ENCODE results near the gene LSM14B.

Gene LSM14B

GRCh38 chr20:62170536-62170935 lies 48.3 kb downstream of the LSM14B start:
- TF ChIP-seq CTCF (conservative IDR thresholded peaks at IDR 0.05) = no peak

GRCh38 chr20:62171245-62171644 lies 49.0 kb downstream of the LSM14B start:
- H3K27ac ChIP-seq = no peak overlapping the region
- TF ChIP-seq CTCF (conservative IDR thresholded peaks at IDR 0.05) = no peak

More at GRCh38 chr20:62170536-62170935, 48.3 kb downstream of the LSM14B start:
- no peak overlapping the region for H3K27ac ChIP-seq

- H3K27ac ChIP-seq = no peak overlapping the region
- no peak for TF ChIP-seq CTCF (conservative IDR thresholded peaks at IDR 0.05)
Observed at GRCh38 chr20:62172666-62173065, 50.4 kb downstream of the LSM14B start.

GRCh38 chr20:62174021-62174804 lies 51.9 kb downstream of the LSM14B start:
- TF ChIP-seq CTCF (conservative IDR thresholded peaks at IDR 0.05) = no peak
- H3K27ac ChIP-seq = no peak overlapping the region

- no peak overlapping the region for H3K27ac ChIP-seq
- TF ChIP-seq CTCF (conservative IDR thresholded peaks at IDR 0.05) = no peak
Observed at GRCh38 chr20:62174870-62175624, 52.8 kb downstream of the LSM14B start.

- no peak for TF ChIP-seq CTCF (conservative IDR thresholded peaks at IDR 0.05)
- H3K27ac ChIP-seq = no peak overlapping the region
Observed at GRCh38 chr20:62175711-62176110, 53.4 kb downstream of the LSM14B start.

GRCh38 chr20:62176866-62177265 lies 54.6 kb downstream of the LSM14B start:
- no peak for TF ChIP-seq CTCF (conservative IDR thresholded peaks at IDR 0.05)
- H3K27ac ChIP-seq = no peak overlapping the region

Measured in VCaP (cell line).